Measurements from ENCODE around the gene AIRE. TPM values are rescaled to one million over a fixed set of nuclear protein-coding genes. Genes with fewer than 3 reads are reported as not detected.

Gene AIRE
- total RNA-seq, 6 experiments from 2014 or later: not detected

DNA sequence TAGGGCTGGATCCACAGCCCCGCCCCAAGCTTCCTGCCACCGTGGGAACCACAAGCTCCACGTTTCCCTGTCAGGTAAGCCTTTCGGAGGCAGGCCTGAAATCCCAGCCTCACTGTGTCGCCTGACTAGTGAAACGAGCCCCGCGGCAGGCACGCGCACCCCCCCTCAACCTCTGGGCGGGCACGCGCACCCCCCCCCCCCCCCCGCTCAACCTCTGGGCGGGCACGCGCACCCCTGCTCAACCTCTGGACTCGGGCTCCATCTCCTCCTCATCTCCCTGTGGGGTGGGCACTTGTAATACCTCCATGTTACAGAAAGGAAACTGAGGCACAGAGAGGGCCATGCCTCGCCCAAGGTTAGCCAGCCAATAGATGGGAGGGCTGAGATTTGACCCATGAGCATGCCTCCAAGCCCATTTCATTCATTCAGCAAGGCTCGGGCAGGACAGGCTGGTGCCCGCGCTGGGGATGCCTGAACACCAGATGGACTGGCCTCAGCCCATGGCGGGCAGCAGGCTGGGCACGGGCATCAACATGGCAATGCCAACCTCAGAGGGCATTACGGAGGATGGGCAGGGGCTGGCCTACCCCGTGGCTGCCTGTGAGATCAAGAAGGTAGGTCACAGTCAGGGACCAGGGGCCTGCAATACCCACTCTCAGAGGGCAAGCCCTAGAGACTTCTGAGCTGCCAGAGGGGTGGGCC lies 48.8 kb downstream of the AIRE start:
- Histone ChIP-seq H3K4me3 (no peak overlapping the region), H3K27ac (no peak overlapping the region), H3K4me1 (peaks cover 0 to 7% (median 0%) of the 10 kb centered on the region in 4 donors), H3K27me3 (no peaks in the 10 kb centered on the region), H3K9me3 (no peaks in the 10 kb centered on the region), H3K36me3 (no peaks in the 10 kb centered on the region)
- ATAC-seq (no peak), DNase-seq (no peak)
- intact Hi-C loops (cut with DNase I): no loop called here
- 100% methylated on average over 1 of the region's 26 CpGs for WGBS (ENCODE audit: insufficient coverage, low coverage, low lambda C conversion rate, missing lambda C conversion rate)
- TF ChIP-seq, protein P1, sequence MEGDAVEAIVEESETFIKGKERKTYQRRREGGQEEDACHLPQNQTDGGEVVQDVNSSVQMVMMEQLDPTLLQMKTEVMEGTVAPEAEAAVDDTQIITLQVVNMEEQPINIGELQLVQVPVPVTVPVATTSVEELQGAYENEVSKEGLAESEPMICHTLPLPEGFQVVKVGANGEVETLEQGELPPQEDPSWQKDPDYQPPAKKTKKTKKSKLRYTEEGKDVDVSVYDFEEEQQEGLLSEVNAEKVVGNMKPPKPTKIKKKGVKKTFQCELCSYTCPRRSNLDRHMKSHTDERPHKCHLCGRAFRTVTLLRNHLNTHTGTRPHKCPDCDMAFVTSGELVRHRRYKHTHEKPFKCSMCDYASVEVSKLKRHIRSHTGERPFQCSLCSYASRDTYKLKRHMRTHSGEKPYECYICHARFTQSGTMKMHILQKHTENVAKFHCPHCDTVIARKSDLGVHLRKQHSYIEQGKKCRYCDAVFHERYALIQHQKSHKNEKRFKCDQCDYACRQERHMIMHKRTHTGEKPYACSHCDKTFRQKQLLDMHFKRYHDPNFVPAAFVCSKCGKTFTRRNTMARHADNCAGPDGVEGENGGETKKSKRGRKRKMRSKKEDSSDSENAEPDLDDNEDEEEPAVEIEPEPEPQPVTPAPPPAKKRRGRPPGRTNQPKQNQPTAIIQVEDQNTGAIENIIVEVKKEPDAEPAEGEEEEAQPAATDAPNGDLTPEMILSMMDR (IDR thresholded peaks at IDR 0.05): no peak
- no peak for TF ChIP-seq POLR2A (IDR thresholded peaks at IDR 0.05)

DNA sequence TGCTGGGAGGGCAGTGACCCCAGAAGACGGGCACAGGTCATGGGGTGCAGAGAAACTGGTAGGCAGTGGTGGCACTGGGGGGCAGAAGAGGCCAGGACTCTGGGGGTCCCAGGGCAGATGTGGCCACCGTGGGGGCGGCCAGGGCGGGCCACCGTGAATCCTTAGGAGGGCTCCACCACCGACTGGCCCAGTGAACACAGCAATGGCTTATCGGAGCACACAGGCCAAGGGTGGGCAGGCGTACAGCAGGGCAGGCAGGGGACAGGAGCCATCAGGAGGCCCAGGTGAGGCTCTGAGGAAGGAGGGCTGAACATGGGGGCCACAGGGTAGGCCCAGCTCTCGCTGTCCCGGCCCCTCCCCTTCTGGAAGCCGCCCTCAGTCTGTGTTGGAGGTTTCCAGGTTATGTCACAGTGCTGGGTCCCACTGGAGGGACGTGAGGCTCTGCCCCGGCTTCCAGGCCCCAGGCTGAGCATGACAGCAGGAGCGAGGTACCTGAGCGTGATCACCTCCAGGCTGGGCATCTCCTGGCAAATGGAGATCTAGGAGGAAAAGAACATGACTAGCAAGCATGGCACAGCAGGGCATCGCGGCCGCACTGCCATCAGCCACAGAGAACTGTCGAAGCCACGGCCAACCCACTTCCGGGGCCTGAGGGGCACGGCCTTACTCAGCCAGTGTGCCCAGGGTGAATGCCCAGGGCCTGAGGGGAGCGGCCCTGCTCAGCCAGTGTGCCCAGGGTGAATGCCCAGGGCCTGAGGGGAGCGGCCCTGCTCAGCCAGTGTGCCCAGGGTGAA lies 49.8 kb downstream of the AIRE start:
- TF ChIP-seq, protein P1 (IDR thresholded peaks at IDR 0.05): no peak
- no peak for TF ChIP-seq POLR2A (IDR thresholded peaks at IDR 0.05)
- no peak overlapping the region for H3K27ac ChIP-seq
- no peaks in the 10 kb centered on the region for H3K27me3 ChIP-seq
- WGBS (ENCODE audit: insufficient coverage, low coverage, low lambda C conversion rate, missing lambda C conversion rate): 80% methylated on average over 2 of the region's 24 CpGs
- no peak overlapping the region for H3K4me3 ChIP-seq
- no peaks in the 10 kb centered on the region for H3K9me3 ChIP-seq
- peaks cover 0 to 7% (median 0%) of the 10 kb centered on the region in 4 donors for H3K4me1 ChIP-seq
- intact Hi-C loops (cut with DNase I): no loop called here
- no peaks in the 10 kb centered on the region for H3K36me3 ChIP-seq
- DNase-seq (no peak), ATAC-seq (no peak)

DNA sequence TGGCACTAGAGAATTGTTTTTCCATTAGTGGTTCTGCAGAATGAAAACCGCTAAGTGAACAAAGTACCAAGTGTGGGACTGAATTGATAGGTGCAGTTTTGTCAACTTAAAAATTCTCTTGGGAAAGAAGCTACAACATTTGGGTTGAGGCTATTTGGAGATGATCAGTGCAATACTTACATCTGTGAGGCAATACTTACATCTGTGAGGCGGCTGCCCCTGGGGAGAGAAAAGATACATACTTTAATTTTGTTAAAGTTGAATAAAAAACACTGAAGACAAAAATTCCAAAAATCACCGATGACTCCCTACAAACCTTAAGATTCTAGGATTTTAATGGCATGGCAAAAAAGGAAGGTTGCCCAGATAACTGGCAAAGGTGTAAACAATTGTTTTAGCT lies 51.8 kb downstream of the AIRE start:
- TF ChIP-seq, protein P1 (IDR thresholded peaks at IDR 0.05): no peak
- TF ChIP-seq POLR2A (IDR thresholded peaks at IDR 0.05): no peak
- no peaks in the 10 kb centered on the region for H3K36me3 ChIP-seq
- H3K27ac ChIP-seq: peak overlapping the region in 1 of 3 donors; percentile 33
- no peak overlapping the region for H3K4me3 ChIP-seq
- no peaks in the 10 kb centered on the region for H3K27me3 ChIP-seq
- no peaks in the 10 kb centered on the region for H3K9me3 ChIP-seq
- ATAC-seq (no peak), DNase-seq (no peak)
- H3K4me1 ChIP-seq: peaks cover 0 to 7% (median 0%) of the 10 kb centered on the region in 4 donors
- intact Hi-C loops (cut with DNase I): no loop called here
- 64% methylated on average over 3 of the region's 3 CpGs for WGBS (ENCODE audit: insufficient coverage, low coverage, low lambda C conversion rate, missing lambda C conversion rate)

DNA sequence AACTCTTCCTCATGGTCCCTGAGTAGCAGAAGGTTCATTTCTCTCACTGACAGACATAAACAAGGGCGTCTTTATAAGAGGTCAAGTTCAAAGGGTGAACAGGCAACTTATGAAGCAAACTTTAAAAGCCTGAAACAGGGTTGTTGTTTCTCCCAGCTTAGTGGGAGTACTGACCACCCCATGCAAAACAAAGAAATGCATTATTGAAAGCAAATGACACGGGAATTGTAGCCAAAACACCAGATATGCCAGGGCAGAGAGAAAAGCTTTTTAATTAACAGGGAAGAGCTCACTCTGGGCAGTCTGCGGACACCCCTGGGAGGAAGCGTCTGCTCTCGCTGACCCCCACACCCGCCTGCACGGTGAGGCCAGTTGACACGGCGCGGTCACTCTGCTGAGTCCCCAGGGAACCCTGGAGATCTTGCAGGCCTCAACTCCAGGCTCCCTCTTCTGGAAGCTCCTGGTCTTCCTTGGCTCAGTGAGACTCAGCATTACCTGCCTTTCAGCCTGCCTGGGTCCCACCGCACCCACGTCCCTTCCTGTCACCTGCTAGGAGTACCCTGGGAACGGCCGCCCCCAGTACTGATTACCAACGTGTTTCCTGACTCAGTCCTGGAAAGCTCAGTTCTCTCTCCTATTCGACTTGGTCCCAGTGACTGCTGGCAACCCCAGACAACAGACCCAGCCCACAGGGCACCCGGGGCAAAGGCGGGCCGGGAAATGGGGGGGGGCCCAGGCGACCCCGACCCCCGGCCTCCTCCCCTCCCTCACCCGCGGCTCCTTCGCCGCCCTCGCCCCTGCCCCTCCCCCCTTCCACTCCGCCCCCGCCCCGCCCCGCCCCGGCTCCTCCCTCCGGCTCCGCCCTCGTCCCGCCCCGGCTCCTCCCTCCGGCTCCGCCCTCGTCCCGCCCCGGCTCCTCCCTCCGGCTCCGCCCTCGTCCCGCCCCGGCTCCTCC lies 52.5 kb downstream of the AIRE start:
- intact Hi-C loops (cut with DNase I): no loop called here
- Histone ChIP-seq H3K27ac (peak overlapping the region; percentile 2 to 33 (median 5)), H3K27me3 (no peaks in the 10 kb centered on the region), H3K4me1 (peaks cover 0 to 7% (median 0%) of the 10 kb centered on the region in 4 donors), H3K36me3 (no peaks in the 10 kb centered on the region), H3K4me3 (peak overlapping the region; percentile 38 to 58 (median 44)), H3K9me3 (no peaks in the 10 kb centered on the region)
- TF ChIP-seq, protein P1 (IDR thresholded peaks at IDR 0.05): peak; percentile 23 to 43 (median 38)
- TF ChIP-seq POLR2A (IDR thresholded peaks at IDR 0.05): no peak
- ATAC-seq (peak; percentile 37 to 50 (median 44)), DNase-seq (peak; percentile 70 to 80 (median 75))
- 6% methylated on average over 11 of the region's 47 CpGs for WGBS (ENCODE audit: insufficient coverage, low coverage, low lambda C conversion rate, missing lambda C conversion rate)
